IPS-20b (cell line): ENCODE results near the gene BICC1.

Experiments
- H3K27ac ChIP-seq: one replicate; pipeline ENCODE4 v1.5.1; 2013; ENCODE audit warnings: low read length
- H3K27me3 ChIP-seq: 2 replicates; pipeline ENCODE4 v1.6.1; 2013; ENCODE audit warnings: mild to moderate bottlenecking, low read length, inconsistent platforms; ENCODE audit not compliant: insufficient read depth
- H3K36me3 ChIP-seq: 2 replicates; pipeline ENCODE4 v1.6.1; 2013; ENCODE audit warnings: low read depth, mild to moderate bottlenecking, inconsistent platforms, low read length, moderate library complexity; ENCODE audit not compliant: insufficient read depth
- H3K4me1 ChIP-seq: 2 replicates; pipeline ENCODE4 v1.6.1; 2013; ENCODE audit warnings: mild to moderate bottlenecking, control low read depth, inconsistent platforms, low read length, moderate library complexity; ENCODE audit not compliant: insufficient read depth
- H3K4me3 ChIP-seq: 2 replicates; pipeline ENCODE4 v1.5.1; 2013; ENCODE audit warnings: mild to moderate bottlenecking, low read length, inconsistent platforms
- H3K9ac ChIP-seq: 2 replicates; pipeline ENCODE4 v1.6.1; 2013; ENCODE audit warnings: low read depth, mild to moderate bottlenecking, inconsistent platforms, low read length, moderate library complexity
- H3K9me3 ChIP-seq: 2 replicates; pipeline ENCODE4 v1.6.1; 2013; ENCODE audit warnings: mild to moderate bottlenecking, low read depth, low read length, inconsistent platforms; ENCODE audit not compliant: insufficient read depth

The BICC1 gene

GRCh38 chr10:58829839-58830238 lies 317.2 kb downstream of the BICC1 start:
- no peak overlapping the region for H3K27ac ChIP-seq
- no peak overlapping the region for H3K4me3 ChIP-seq
- no peak overlapping the region for H3K9ac ChIP-seq
- no peaks in the 10 kb centered on the region for H3K9me3 ChIP-seq
- H3K27me3 ChIP-seq, result no peaks in the 10 kb centered on the region
- no peaks in the 10 kb centered on the region for H3K4me1 ChIP-seq
- no peaks in the 10 kb centered on the region for H3K36me3 ChIP-seq

GRCh38 chr10:58830697-58831096 lies 318.0 kb downstream of the BICC1 start:
- H3K9ac ChIP-seq, result no peak overlapping the region

GRCh38 chr10:58833771-58834561 lies 321.3 kb downstream of the BICC1 start:
- no peaks in the 10 kb centered on the region for H3K36me3 ChIP-seq

More at GRCh38 chr10:58830697-58831096, 318.0 kb downstream of the BICC1 start:
- no peak overlapping the region for H3K27ac ChIP-seq
- H3K9me3 ChIP-seq, result no peaks in the 10 kb centered on the region
- H3K27me3 ChIP-seq, result no peaks in the 10 kb centered on the region
- H3K4me1 ChIP-seq, result no peaks in the 10 kb centered on the region
- no peaks in the 10 kb centered on the region for H3K36me3 ChIP-seq
- H3K4me3 ChIP-seq, result no peak overlapping the region

GRCh38 chr10:58836176-58836700 lies 323.6 kb downstream of the BICC1 start:
- Histone ChIP-seq H3K4me1 (no peaks in the 10 kb centered on the region), H3K27me3 (no peaks in the 10 kb centered on the region), H3K27ac (no peak overlapping the region), H3K4me3 (no peak overlapping the region), H3K36me3 (no peaks in the 10 kb centered on the region), H3K9me3 (no peaks in the 10 kb centered on the region), H3K9ac (no peak overlapping the region)

More at GRCh38 chr10:58833771-58834561, 321.3 kb downstream of the BICC1 start:
- Histone ChIP-seq H3K4me1 (no peaks in the 10 kb centered on the region), H3K4me3 (no peak overlapping the region), H3K9me3 (no peaks in the 10 kb centered on the region), H3K27ac (no peak overlapping the region), H3K9ac (no peak overlapping the region), H3K27me3 (no peaks in the 10 kb centered on the region)

- no peaks in the 10 kb centered on the region for H3K4me1 ChIP-seq
- no peaks in the 10 kb centered on the region for H3K27me3 ChIP-seq
- no peak overlapping the region for H3K9ac ChIP-seq
- H3K27ac ChIP-seq, result no peak overlapping the region
- no peaks in the 10 kb centered on the region for H3K36me3 ChIP-seq
- H3K4me3 ChIP-seq, result no peak overlapping the region
- no peaks in the 10 kb centered on the region for H3K9me3 ChIP-seq
Observed at GRCh38 chr10:58836991-58837575, 324.4 kb downstream of the BICC1 start.

GRCh38 chr10:58837826-58838225 lies 325.2 kb downstream of the BICC1 start:
- no peak overlapping the region for H3K27ac ChIP-seq
- no peaks in the 10 kb centered on the region for H3K36me3 ChIP-seq
- H3K27me3 ChIP-seq, result no peaks in the 10 kb centered on the region
- no peaks in the 10 kb centered on the region for H3K9me3 ChIP-seq
- no peak overlapping the region for H3K9ac ChIP-seq
- no peak overlapping the region for H3K4me3 ChIP-seq
- H3K4me1 ChIP-seq, result no peaks in the 10 kb centered on the region

- Histone ChIP-seq H3K4me1 (no peaks in the 10 kb centered on the region), H3K27me3 (no peaks in the 10 kb centered on the region), H3K36me3 (no peaks in the 10 kb centered on the region), H3K4me3 (no peak overlapping the region), H3K27ac (no peak overlapping the region), H3K9me3 (no peaks in the 10 kb centered on the region), H3K9ac (no peak overlapping the region)
Observed at GRCh38 chr10:58838561-58839208, 326.0 kb downstream of the BICC1 start.

GRCh38 chr10:58839771-58840170 lies 327.1 kb downstream of the BICC1 start:
- Histone ChIP-seq H3K27me3 (no peaks in the 10 kb centered on the region), H3K4me1 (no peaks in the 10 kb centered on the region), H3K27ac (no peak overlapping the region), H3K9me3 (no peaks in the 10 kb centered on the region), H3K4me3 (no peak overlapping the region), H3K36me3 (no peaks in the 10 kb centered on the region), H3K9ac (no peak overlapping the region)

GRCh38 chr10:58840840-58841435 lies 328.3 kb downstream of the BICC1 start:
- Histone ChIP-seq H3K27ac (no peak overlapping the region), H3K27me3 (no peaks in the 10 kb centered on the region), H3K4me1 (no peaks in the 10 kb centered on the region), H3K4me3 (no peak overlapping the region), H3K9ac (no peak overlapping the region), H3K36me3 (no peaks in the 10 kb centered on the region), H3K9me3 (no peaks in the 10 kb centered on the region)

- no peak overlapping the region for H3K4me3 ChIP-seq
- H3K27me3 ChIP-seq, result no peaks in the 10 kb centered on the region
- H3K27ac ChIP-seq, result no peak overlapping the region
- H3K4me1 ChIP-seq, result no peaks in the 10 kb centered on the region
- H3K36me3 ChIP-seq, result no peaks in the 10 kb centered on the region
- no peak overlapping the region for H3K9ac ChIP-seq
- H3K9me3 ChIP-seq, result no peaks in the 10 kb centered on the region
Observed at GRCh38 chr10:58842860-58843376, 330.2 kb downstream of the BICC1 start.

GRCh38 chr10:58843760-58844159 lies 331.1 kb downstream of the BICC1 start:
- H3K27me3 ChIP-seq, result no peaks in the 10 kb centered on the region
- H3K9ac ChIP-seq, result no peak overlapping the region
- no peaks in the 10 kb centered on the region for H3K9me3 ChIP-seq
- no peak overlapping the region for H3K27ac ChIP-seq
- no peaks in the 10 kb centered on the region for H3K4me1 ChIP-seq
- H3K4me3 ChIP-seq, result no peak overlapping the region
- no peaks in the 10 kb centered on the region for H3K36me3 ChIP-seq
